Astrocyte of the spinal cord (primary cell): ENCODE data around the gene SPHK1.

ENCODE experiments used
- DNase-seq: peaks from one replicate; pipeline ENCODE4 v3.0.0; 2011; ENCODE audit warnings: low read depth, low spot score
- H3K4me3 ChIP-seq: 2 replicates; pipeline ENCODE4 v1.5.1; 2011; ENCODE audit warnings: low read depth, mild to moderate bottlenecking, low read length, moderate library complexity
- CTCF ChIP-seq: IDR thresholded peaks from 2 replicates; pipeline ENCODE4 v1.5.1; 2012; ENCODE audit warnings: low read depth, mild to moderate bottlenecking, low read length, inconsistent platforms
- in situ Hi-C: cut with HindIII; loops from 2 replicates; pipeline ENCODE4 v1.10.0; 2017; ENCODE audit warnings: low sequenced_read_pairs

SPHK1 gene

GRCh38 chr17:76369804-76370203 lies 14.6 kb upstream of the SPHK1 start:
- in situ Hi-C loops, result no loop called here
- H3K4me3 ChIP-seq, result no peak overlapping the region
- DNase-seq, result no peak
- TF ChIP-seq CTCF, result no peak

- no peak overlapping the region for H3K4me3 ChIP-seq
- peak; percentile 95 for DNase-seq
- in situ Hi-C loops, result no loop called here
- TF ChIP-seq CTCF, result peak; percentile 62
Observed at GRCh38 chr17:76370261-76370993, 14.0 kb upstream of the SPHK1 start.

GRCh38 chr17:76371656-76372628 lies 12.5 kb upstream of the SPHK1 start:
- peak; percentile 97 for DNase-seq
- in situ Hi-C loops, result no loop called here

GRCh38 chr17:76376318-76377133 lies 7.9 kb upstream of the SPHK1 start:
- DNase-seq, result no peak
- in situ Hi-C loops, result no loop called here
- no peak overlapping the region for H3K4me3 ChIP-seq
- TF ChIP-seq CTCF, result no peak

More at GRCh38 chr17:76371656-76372628, 12.5 kb upstream of the SPHK1 start:
- no peak overlapping the region for H3K4me3 ChIP-seq
- no peak for TF ChIP-seq CTCF

GRCh38 chr17:76378548-76379274 lies 5.7 kb upstream of the SPHK1 start:
- no peak overlapping the region for H3K4me3 ChIP-seq
- no peak for DNase-seq
- TF ChIP-seq CTCF, result no peak
- in situ Hi-C loops, result no loop called here
